OCI-LY3 (cell line): Measurements from ENCODE around the gene MGRN1.

ENCODE experiments used
- H2AFZ ChIP-seq: fragments of 200-600, 300-600 bp; shearing (Covaris generic); 2 replicates; pipeline ENCODE4 v1.6.0; 2014; ENCODE audit warnings: antibody characterized with exemption, low read depth, low read length
- H3K27ac ChIP-seq: fragments of 200-600, 300-600 bp; sonication (generic); 2 replicates; pipeline ENCODE4 v1.5.1; 2014; ENCODE audit warnings: mild to moderate bottlenecking, low read length, moderate library complexity, mixed read lengths
- H3K27me3 ChIP-seq: fragments of 200-600, 300-600 bp; sonication (generic); 2 replicates; pipeline ENCODE4 v1.6.1; 2014; ENCODE audit warnings: low read depth, low read length, mixed read lengths
- H3K36me3 ChIP-seq: fragments of 200-600, 300-600 bp; sonication (generic); replicated peaks from 2 replicates; pipeline ENCODE3; 2014; ENCODE audit warnings: low read depth, low read length, mixed read lengths
- H3K4me1 ChIP-seq: fragments of 300-600, 200-600 bp; sonication (generic); 2 replicates; pipeline ENCODE4 v1.6.1; 2014; ENCODE audit warnings: low read length, mixed read lengths
- H3K4me2 ChIP-seq: fragments of 200-600, 300-600 bp; sonication (generic); 2 replicates; pipeline ENCODE4 v1.6.1; 2014; ENCODE audit warnings: low read length, mixed read lengths
- H3K4me3 ChIP-seq: fragments of 300-600, 200-600 bp; sonication (generic); 2 replicates; pipeline ENCODE4 v1.5.1; 2014; ENCODE audit warnings: antibody characterized with exemption, mild to moderate bottlenecking, low read length, moderate library complexity
- H3K79me2 ChIP-seq: fragments of 300-600, 200-600 bp; shearing (Covaris generic); 2 replicates; pipeline ENCODE4 v1.6.1; 2014; ENCODE audit warnings: mild to moderate bottlenecking, low read length, mixed read lengths
- H3K9ac ChIP-seq: fragments of 300-600, 200-600 bp; shearing (Covaris generic); 2 replicates; pipeline ENCODE4 v1.6.0; 2014; ENCODE audit warnings: mild to moderate bottlenecking, low read length, moderate library complexity
- H3K9me3 ChIP-seq: fragments of 200-600, 300-600 bp; shearing (Covaris generic); 2 replicates; pipeline ENCODE4 v1.6.1; 2014; ENCODE audit warnings: low read length, mixed read lengths; ENCODE audit not compliant: insufficient read depth
- H4K20me1 ChIP-seq: fragments of 200-600, 300-600 bp; sonication (generic); 2 replicates; pipeline ENCODE4 v1.6.1; 2016; ENCODE audit warnings: low read length, mixed read lengths; ENCODE audit not compliant: insufficient read depth
- EZH2phosphoT487 ChIP-seq: fragments of 200-600 bp; shearing (Covaris generic); IDR thresholded peaks from 2 replicates; pipeline ENCODE4 v1.6.1; 2018; ENCODE audit warnings: antibody characterized with exemption, mixed run types, low read depth
- TF ChIP-seq, protein P1 (sequence below): fragments of 200-600, 300-600 bp; sonication (generic); IDR thresholded peaks from 2 replicates; pipeline ENCODE4 v1.5.1; 2014; ENCODE audit warnings: antibody characterized with exemption, low read length, low read depth

Gene MGRN1

DNA sequence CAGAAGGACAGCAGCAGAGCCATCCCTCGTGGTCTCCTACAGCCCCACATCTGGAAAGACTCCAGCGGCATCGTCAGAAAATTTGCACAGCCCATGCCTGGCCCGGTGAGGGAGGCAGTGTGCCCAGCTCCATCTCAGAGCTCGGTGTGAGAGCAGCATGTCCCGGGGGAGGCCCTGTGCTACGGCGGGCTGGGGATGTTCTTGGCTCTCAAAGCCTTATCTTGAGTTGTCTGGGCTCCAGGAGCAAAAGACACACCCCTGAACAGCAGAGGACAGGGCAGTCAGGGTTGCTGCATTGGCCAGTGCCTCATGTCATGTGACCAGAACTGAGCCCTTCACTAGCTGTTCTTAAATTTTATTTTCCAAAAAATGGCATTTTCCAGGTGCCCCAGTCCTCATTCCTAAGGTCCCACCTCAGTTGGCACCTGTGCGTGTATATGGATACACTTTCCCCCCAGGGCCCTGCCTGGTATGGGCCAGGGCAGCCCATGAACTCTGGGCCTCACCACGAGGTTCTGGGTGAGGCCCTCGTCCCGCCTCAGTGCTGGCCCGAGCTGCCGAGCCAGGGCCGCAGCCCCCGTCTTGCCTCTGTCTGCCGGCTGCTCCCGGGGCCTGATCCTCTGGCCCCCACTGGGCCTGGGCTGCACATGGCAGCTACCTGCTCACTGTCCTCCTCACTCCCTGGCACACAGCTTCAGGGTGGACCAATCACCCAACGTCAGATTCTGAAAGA is 71.7 kb downstream of the MGRN1 start:
- no peak overlapping the region for H3K9ac ChIP-seq

DNA sequence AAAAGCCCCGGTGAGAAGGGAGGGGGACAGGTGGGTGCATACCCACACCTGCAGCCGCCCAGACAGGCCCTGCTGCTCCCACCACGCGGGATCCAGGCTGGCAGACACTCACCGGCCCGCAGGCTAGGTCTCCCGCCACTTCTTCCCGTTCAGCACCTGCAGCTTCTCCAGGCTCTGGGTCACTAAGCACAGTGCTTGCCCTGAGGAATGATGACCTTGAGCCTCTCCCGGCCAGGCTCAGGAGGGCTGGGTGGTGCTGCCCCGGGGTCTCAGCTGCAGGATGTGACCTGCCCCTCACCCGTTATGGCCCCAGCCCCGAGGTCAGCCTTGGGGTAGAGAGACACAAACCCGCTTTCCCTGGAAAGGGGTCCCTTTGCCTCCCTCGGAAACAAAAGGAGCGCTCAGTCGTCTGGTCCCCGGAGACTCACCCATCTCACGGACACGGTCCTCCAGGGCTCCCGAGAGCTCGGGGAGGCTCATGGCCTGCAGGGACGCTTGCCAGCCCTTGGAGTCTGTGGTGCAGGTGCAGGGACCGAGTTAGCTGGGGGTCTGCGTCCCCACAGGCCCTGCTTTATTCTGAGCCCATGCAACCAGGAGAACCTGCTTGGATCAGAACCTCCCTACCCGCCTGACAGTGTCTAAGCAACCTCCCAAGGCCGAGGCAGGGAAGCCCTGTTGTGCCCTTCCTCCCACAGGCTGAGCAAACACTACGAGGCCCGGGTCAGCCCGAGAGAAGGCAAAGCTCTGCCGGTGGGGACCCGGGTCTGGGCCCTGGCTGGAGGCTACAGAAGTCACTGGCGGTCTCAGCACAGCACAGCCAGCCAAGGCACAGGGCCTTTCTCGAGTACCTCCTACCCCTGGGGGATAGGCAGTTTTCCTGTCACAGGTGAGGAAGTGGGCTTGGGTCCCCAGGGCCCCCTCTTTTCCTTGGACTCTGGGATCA is 72.5 kb downstream of the MGRN1 start:
- H2AFZ ChIP-seq, result no peak overlapping the region
- no peaks in the 10 kb centered on the region for H3K9me3 ChIP-seq
- no peak overlapping the region for H3K4me2 ChIP-seq
- H3K27ac ChIP-seq, result no peak overlapping the region
- peaks cover 13% of the 10 kb centered on the region for H3K79me2 ChIP-seq
- no peaks in the 10 kb centered on the region for H3K27me3 ChIP-seq
- TF ChIP-seq EZH2phosphoT487, result no peak
- TF ChIP-seq, protein P1, sequence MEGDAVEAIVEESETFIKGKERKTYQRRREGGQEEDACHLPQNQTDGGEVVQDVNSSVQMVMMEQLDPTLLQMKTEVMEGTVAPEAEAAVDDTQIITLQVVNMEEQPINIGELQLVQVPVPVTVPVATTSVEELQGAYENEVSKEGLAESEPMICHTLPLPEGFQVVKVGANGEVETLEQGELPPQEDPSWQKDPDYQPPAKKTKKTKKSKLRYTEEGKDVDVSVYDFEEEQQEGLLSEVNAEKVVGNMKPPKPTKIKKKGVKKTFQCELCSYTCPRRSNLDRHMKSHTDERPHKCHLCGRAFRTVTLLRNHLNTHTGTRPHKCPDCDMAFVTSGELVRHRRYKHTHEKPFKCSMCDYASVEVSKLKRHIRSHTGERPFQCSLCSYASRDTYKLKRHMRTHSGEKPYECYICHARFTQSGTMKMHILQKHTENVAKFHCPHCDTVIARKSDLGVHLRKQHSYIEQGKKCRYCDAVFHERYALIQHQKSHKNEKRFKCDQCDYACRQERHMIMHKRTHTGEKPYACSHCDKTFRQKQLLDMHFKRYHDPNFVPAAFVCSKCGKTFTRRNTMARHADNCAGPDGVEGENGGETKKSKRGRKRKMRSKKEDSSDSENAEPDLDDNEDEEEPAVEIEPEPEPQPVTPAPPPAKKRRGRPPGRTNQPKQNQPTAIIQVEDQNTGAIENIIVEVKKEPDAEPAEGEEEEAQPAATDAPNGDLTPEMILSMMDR, result no peak
- peaks cover 14% of the 10 kb centered on the region for H3K36me3 ChIP-seq
- H4K20me1 ChIP-seq, result no peaks in the 10 kb centered on the region
- no peak overlapping the region for H3K4me3 ChIP-seq
- H3K9ac ChIP-seq, result no peak overlapping the region
- peaks cover 10% of the 10 kb centered on the region for H3K4me1 ChIP-seq

More for the DNA sequence above, 71.7 kb downstream of the MGRN1 start:
- no peak for TF ChIP-seq EZH2phosphoT487
- TF ChIP-seq, protein P1, result no peak
- no peak overlapping the region for H3K27ac ChIP-seq
- H4K20me1 ChIP-seq, result no peaks in the 10 kb centered on the region
- H3K4me3 ChIP-seq, result no peak overlapping the region
- peaks cover 13% of the 10 kb centered on the region for H3K79me2 ChIP-seq
- H3K9me3 ChIP-seq, result no peaks in the 10 kb centered on the region
- no peak overlapping the region for H2AFZ ChIP-seq
- H3K36me3 ChIP-seq, result peaks cover 14% of the 10 kb centered on the region
- H3K27me3 ChIP-seq, result no peaks in the 10 kb centered on the region
- peaks cover 11% of the 10 kb centered on the region for H3K4me1 ChIP-seq
- H3K4me2 ChIP-seq, result no peak overlapping the region

- Histone ChIP-seq H3K4me1 (peaks cover 3% of the 10 kb centered on the region), H3K9me3 (no peaks in the 10 kb centered on the region), H3K36me3 (peaks cover 14% of the 10 kb centered on the region), H3K4me3 (no peak overlapping the region), H3K4me2 (no peak overlapping the region), H3K27ac (no peak overlapping the region), H4K20me1 (no peaks in the 10 kb centered on the region), H3K79me2 (peaks cover 13% of the 10 kb centered on the region), H3K27me3 (no peaks in the 10 kb centered on the region), H3K9ac (no peak overlapping the region), H2AFZ (no peak overlapping the region)
- TF ChIP-seq EZH2phosphoT487, result no peak
- TF ChIP-seq, protein P1, result no peak
Observed at GRCh38 chr16:4697848-4698291, 73.2 kb downstream of the MGRN1 start.
